ENCODE measurements around the gene SEC61B.
A peak's percentile ranks its signal among the peaks of the same experiment; 100 is the strongest.
"Not testable (repeated sequence)": the region's sequence is repeated elsewhere in the genome, so short reads cannot be mapped to it uniquely, and the experiment has no call there.

The SEC61B gene

DNA sequence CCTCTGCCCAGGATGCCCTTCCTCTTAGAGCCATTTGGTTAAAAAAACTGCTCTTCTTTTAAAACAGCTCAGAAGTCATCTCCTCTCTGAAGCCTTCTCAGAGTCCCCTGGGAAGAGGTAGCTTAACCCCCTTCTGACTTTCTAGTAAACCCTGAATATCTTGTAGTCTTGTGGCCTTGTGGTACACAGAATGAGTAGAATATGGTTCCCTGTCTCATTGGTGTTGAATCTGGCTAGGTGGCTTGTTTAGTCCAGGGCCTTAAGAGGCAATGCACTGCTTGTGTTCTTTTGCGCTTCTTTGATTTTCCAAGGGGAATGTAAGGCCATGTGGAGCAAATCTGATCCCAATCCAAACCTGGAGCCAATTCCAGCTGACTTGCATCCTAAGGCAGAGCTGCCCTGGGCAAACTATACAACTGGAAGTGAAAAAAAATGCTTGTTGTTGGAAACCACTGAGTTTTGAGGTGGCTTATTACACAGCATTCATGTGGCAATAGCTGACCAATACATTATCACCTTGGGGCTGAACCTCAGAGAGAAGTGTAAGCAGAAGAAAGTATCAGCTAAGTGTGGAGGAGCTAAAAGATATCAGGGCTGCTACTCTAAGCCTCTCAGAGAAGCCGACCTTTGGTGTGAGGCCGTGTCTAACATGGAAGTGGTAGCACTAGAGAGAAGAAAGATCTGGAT, 31.3 kb upstream of the SEC61B start:
- no peak for DNase-seq (ENCODE audit: low read depth in 4 of 4, low spot score in 1 of 4)

DNA sequence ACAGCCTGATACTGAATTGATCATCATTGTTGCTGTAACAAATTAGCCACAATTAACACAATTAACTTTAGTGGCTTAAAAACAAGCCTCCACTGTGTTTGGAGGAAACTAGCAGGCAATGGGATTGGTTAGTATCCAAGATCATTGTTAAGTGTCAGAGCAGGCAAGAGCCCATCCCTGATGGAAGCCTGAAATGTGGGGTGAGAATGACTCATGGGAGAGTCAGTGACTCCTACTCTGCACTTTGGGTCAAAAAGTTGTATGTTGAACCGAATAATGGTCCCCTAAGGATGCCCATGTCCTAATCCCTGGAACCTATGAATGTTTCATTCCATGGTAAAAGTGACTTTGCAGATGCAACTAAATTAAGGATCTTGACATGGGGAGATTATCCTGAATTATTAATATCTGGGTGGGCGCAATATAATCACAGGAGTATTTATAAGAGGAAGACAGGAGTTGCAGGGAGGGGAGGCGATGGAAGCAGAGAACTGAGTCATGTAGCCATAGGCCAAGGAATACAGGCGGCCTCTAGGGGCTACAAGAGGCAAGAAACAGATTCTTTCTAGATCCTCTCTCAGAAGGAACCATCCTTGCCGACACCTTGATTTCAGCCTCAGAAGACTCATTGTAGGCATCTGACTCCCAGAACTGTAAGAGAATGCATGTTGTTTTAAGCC, 29.2 kb upstream of the SEC61B start:
- no peak for DNase-seq (ENCODE audit: low read depth in 4 of 4, low spot score in 1 of 4)

DNA sequence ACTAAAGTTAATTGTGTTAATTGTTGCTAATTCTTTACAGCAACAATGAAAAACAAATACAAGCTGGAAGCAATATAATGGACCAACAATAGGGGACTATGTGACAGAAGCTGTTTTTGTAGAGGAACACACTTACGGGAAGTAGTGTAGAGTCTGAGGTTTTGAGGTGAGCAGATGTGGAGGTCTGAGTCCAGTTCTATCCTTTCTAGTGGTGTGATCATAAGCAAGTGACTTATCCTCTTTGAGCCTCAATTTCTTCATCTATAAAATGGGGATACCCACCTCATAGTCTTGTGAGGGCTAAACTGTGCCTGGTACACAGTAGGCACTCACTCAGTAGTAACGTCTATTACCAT, 28.6 kb upstream of the SEC61B start:
- no peak for DNase-seq (ENCODE audit: low read depth in 4 of 4, low spot score in 1 of 4)

DNA sequence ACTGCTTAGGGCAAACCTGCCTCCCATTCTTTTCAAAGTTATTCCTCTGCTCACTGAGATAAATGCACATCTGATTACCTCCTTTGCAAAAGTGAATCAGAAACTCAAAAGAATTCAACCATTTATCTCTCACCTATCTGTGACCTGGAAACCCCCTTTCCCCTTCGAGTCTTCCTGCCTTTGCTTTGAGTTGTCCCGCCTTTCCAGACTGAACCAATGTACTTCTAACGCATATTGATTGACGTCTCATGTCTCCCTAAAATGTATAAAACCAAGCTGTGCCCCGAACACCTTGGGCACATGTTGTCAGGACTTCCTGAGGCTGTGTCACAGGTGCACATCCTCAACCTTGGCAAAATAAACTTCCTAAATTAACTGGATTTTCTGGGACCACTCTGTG, 25.6 kb upstream of the SEC61B start:
- not testable (repeated sequence) for DNase-seq (ENCODE audit: low read depth in 4 of 4, low spot score in 1 of 4)

GRCh38 chr9:99197124-99197630, 24.9 kb upstream of the SEC61B start:
- DNase-seq (ENCODE audit: low read depth in 4 of 4, low spot score in 1 of 4), result no peak

- DNase-seq (ENCODE audit: low read depth in 4 of 4, low spot score in 1 of 4), result no peak
Observed at GRCh38 chr9:99197987-99198386, 24.1 kb upstream of the SEC61B start.

DNA sequence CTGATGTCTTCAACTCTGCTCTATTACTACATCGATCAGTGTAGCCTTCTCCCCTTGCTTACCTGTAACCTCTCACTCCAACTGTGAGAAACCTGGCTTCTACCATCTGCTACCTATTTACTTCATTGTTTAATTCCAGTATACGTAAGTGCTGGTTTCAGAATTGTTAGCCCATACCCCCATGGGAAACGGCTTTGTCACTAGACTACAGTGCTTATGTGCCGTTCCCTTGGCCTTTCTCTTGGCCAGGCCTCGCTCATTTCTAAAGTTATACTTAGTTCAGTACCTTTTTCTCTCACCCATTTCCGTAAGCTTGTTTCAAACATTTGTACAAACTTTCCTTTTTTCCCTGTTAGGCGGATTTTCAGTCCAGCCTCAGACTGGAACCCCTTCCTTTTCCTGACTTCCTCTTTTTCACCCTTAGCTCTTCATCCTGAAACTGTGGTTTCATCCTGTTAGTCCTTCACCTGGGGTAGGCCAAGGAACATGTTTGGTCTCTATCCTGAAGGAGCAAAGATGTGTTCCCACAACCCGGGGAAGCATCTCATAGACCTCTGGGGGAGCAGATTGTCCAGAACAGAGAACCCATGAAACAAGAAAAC, 22.0 kb upstream of the SEC61B start:
- DNase-seq (ENCODE audit: low read depth in 4 of 4, low spot score in 1 of 4), result no peak

- no peak for DNase-seq (ENCODE audit: low read depth in 4 of 4, low spot score in 1 of 4)
Observed at GRCh38 chr9:99201603-99202002, 20.5 kb upstream of the SEC61B start.

DNA sequence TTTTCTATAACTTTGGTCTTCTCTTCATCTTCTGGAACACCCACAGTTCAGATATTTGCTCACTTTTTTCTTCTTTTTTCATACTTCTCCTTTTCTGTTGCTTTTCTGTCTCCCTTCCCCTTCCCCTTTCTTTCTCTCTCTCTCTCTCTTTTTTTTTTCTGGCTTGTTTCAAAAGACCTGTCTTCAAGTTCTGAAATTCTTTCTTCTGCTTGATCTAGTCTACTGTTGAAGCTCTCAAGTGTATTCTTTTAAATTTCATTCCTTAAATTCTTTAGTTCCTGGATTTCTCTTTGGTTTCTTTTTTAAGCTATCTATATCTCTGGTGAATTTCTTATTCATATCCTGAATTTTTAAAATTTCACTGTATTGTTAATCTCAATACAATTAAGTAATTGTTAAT, 11.5 kb upstream of the SEC61B start:
- DNase-seq (ENCODE audit: low read depth in 4 of 4, low spot score in 1 of 4), result no peak

GRCh38 chr9:99211746-99212145, 10.3 kb upstream of the SEC61B start:
- DNase-seq (ENCODE audit: low read depth in 4 of 4, low spot score in 1 of 4), result no peak

- DNase-seq (ENCODE audit: low read depth in 4 of 4, low spot score in 1 of 4), result no peak
Observed at GRCh38 chr9:99213197-99213596, 8.9 kb upstream of the SEC61B start.

- DNase-seq (ENCODE audit: low read depth in 4 of 4, low spot score in 1 of 4), result no peak
Observed at GRCh38 chr9:99216073-99216472, 6.0 kb upstream of the SEC61B start.

- DNase-seq (ENCODE audit: low read depth in 4 of 4, low spot score in 1 of 4), result no peak
Observed at GRCh38 chr9:99220011-99220410, 2.1 kb upstream of the SEC61B start.

GRCh38 chr9:99221266-99221620, 839 bp upstream of the SEC61B start:
- peak in 2 of 4 experiments; percentile 2 to 9 for DNase-seq (ENCODE audit: low read depth in 4 of 4, low spot score in 1 of 4)

DNA sequence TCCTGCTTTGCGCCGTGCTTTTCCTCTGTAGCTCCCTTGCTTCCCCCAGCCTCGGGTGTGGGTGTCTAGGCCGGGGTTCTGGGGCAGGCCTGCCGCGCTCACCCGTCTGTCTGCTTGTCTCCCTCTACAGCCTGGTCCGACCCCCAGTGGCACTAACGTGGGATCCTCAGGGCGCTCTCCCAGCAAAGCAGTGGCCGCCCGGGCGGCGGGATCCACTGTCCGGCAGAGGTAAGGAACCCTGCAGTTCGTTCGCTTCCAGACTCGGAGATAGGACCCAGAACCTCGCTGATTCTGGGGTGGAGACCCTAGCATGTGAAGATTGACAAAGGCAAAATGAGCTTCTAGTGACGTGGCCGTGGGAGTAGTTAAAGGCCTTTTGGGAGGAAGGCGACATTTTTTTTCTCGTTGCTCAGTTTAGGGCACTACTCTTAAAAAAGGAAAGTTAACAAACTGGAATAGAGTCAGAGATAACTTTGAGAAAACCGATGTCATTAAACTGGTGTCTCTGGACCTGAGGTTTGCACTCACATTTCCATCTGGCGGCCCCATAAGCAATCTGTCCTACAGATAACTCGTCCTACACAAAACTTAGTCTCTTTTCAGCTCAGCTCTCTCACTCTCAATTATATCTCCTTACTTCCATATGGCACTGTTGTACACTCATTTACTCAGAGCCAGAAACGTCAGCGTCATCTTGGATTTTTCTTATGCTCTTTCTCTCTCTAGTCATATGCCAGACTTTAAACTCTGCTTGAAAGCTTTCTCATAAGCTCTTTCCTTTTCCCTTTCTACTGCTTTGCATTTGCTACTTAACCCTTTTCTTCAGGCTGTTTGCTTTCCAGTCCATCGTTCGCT, 561 bp downstream of the SEC61B start:
- no peak for DNase-seq (ENCODE audit: low read depth in 4 of 4, low spot score in 1 of 4)

- DNase-seq (ENCODE audit: low read depth in 4 of 4, low spot score in 1 of 4), result no peak
Observed at GRCh38 chr9:99224445-99224844, 2.4 kb downstream of the SEC61B start.

DNA sequence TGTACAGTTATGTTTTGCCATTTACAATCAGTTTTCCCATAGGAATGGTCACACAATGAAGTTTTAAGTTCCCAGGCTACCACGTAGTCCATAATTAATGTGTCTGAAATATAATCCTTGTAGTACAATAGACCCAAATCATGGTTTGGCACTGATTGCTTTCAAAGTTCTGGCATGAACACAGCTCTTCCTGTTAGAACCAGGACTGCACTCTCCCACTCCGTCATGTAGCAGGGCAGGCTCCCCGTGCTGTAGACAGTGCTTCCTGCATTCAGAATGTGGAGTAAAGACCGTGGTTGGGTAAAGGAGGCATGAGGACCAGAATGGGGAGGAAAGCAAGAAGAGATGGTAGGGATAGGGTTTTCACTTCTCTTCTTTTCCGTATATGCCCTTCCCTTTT, 4.0 kb downstream of the SEC61B start:
- DNase-seq (ENCODE audit: low read depth in 4 of 4, low spot score in 1 of 4), result no peak

DNA sequence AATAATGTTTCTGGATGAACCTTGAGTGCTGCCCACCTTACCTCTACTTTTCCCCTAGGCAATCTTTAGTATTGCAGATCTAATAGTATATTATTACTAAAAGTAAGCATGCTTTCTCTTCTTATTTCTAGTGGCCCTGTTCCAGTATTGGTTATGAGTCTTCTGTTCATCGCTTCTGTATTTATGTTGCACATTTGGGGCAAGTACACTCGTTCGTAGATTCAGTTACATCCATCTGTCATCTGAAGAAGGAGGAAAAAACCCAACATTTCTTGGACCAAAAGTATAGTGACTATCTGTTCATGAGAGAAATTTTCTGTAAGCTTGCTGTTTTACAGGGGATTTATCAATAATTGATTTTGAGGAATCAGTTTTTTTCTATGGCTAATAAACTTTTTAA, 8.1 kb downstream of the SEC61B start:
- DNase-seq (ENCODE audit: low read depth in 4 of 4, low spot score in 1 of 4), result no peak

DNA sequence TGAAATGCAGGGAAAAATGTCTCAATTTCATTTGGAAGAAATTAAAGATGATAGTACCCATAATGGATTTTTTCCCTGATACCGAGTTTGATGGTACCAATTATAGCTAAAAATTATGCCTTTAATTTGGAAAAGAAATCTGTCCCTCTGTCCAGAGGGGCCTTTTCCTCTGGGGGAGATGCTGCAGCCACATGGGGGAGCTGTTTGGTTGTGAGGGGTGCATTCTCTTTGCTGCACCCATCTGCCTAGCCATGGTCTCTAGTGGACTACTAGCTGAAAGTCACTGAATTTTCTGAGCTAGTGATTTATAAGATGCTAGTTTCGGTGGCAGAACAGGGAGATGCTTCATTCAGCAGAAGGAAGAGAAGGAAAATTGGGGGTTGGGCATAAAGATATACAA, 9.6 kb downstream of the SEC61B start:
- peak in 1 of 4 experiments; percentile 9 for DNase-seq (ENCODE audit: low read depth in 4 of 4, low spot score in 1 of 4)

GRCh38 chr9:99234618-99235017, 12.5 kb downstream of the SEC61B start:
- DNase-seq (ENCODE audit: low read depth in 4 of 4, low spot score in 1 of 4), result no peak

GRCh38 chr9:99235069-99235468, 13.0 kb downstream of the SEC61B start:
- no peak for DNase-seq (ENCODE audit: low read depth in 4 of 4, low spot score in 1 of 4)

All from stimulated activated CD4-positive, alpha-beta T cell treated with anti-CD3 and anti-CD28 coated beads, Interleukin-1b, Interleukin-23, amount 100 ng/mL, for 24 hours (primary cell).